HL-60 (cell line): ENCODE data around the gene RNF111.

Experiments used
- DNase-seq, 2 experiments: peaks; one replicate each; pipeline ENCODE4 v3.0.0-alpha.2; 2010 to 2020; ENCODE audit warnings: low read depth in 1 of 2, low spot score in 1 of 2
- H3K27ac ChIP-seq: fragments of 250-450 bp; sonication (Bioruptor Pico); replicated peaks from 2 replicates; pipeline ENCODE4 v1.5.1; 2020; ENCODE audit warnings: mild to moderate bottlenecking, moderate library complexity
- H3K27me3 ChIP-seq: fragments of 250-450 bp; sonication (Bioruptor Pico); 2 replicates; pipeline ENCODE4 v1.5.1; 2021; ENCODE audit warnings: mild to moderate bottlenecking, moderate library complexity; ENCODE audit not compliant: insufficient read depth, poor library complexity, severe bottlenecking
- H3K4me3 ChIP-seq: replicated peaks from 2 replicates; pipeline ENCODE4 v1.5.1; 2011; ENCODE audit warnings: mild to moderate bottlenecking, control low read depth, low read length; ENCODE audit not compliant: insufficient read depth
- CTCF ChIP-seq: IDR thresholded peaks from one replicate; pipeline ENCODE4 v1.5.1; 2011; ENCODE audit warnings: low read length, control low read depth, inconsistent platforms; ENCODE audit not compliant: insufficient read depth
- GABPA ChIP-seq: IDR thresholded peaks from 2 replicates; pipeline ENCODE4 v1.6.1; 2012; ENCODE audit warnings: low read depth
- POLR2AphosphoS5 ChIP-seq: IDR thresholded peaks from 2 replicates; pipeline ENCODE4 v1.6.1; 2012; ENCODE audit warnings: low read depth
- REST ChIP-seq: IDR thresholded peaks from 2 replicates; pipeline ENCODE4 v1.6.1; 2012; ENCODE audit warnings: low read depth; ENCODE audit not compliant: insufficient replicate concordance
- SPI1 ChIP-seq: IDR thresholded peaks from 2 replicates; pipeline ENCODE4 v1.6.1; 2012; ENCODE audit warnings: low read depth, mild to moderate bottlenecking, borderline replicate concordance

RNF111 gene

GRCh38 chr15:59048897-59049296 is 61.4 kb downstream of the RNF111 start:
- no peaks in the 10 kb centered on the region for H3K27me3 ChIP-seq
- TF ChIP-seq POLR2AphosphoS5: no peak
- TF ChIP-seq CTCF: no peak
- TF ChIP-seq REST: no peak
- no peak for TF ChIP-seq SPI1
- no peak for TF ChIP-seq GABPA
- no peak overlapping the region for H3K27ac ChIP-seq
- no peak for DNase-seq
- no peak overlapping the region for H3K4me3 ChIP-seq

GRCh38 chr15:59051873-59052861 is 64.7 kb downstream of the RNF111 start:
- TF ChIP-seq GABPA (no peak), REST (no peak), SPI1 (no peak), POLR2AphosphoS5 (no peak), CTCF (no peak)
- no peaks in the 10 kb centered on the region for H3K27me3 ChIP-seq
- no peak overlapping the region for H3K27ac ChIP-seq
- no peak overlapping the region for H3K4me3 ChIP-seq
- no peak for DNase-seq

GRCh38 chr15:59052915-59053407 is 65.5 kb downstream of the RNF111 start:
- H3K27me3 ChIP-seq: no peaks in the 10 kb centered on the region
- H3K4me3 ChIP-seq: no peak overlapping the region
- H3K27ac ChIP-seq: no peak overlapping the region
- DNase-seq: no peak
- TF ChIP-seq CTCF (no peak), POLR2AphosphoS5 (no peak), GABPA (no peak), REST (no peak), SPI1 (no peak)
